NCI-H510A treated with DMSO at 0.1 percent for 48 hours (cell line): ENCODE data around the gene EEF1A1.

Experiments
- DNase-seq: peaks from one replicate; lab custom pipeline; 2025; lab: John Stamatoyannopoulos, UW

The EEF1A1 gene

DNA sequence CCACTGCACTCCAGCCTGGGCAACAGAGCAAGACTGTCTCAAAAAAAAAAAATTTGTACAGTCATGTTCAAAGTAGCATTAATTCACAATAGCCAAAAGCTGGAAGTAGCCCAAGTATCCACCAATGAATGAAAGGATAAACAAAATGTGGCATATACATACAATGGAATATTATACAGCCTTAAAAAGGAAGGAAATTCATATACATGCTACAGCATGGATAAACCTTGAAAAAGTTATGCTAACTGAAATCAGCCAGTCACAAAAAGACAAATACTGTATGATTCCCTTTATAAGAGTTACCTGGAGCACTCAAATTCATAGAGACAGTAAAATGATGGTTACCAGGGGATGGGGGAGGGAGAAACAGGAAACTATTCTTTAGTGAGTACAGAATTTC lies 15.7 kb downstream of the EEF1A1 start:
- no peak for DNase-seq

DNA sequence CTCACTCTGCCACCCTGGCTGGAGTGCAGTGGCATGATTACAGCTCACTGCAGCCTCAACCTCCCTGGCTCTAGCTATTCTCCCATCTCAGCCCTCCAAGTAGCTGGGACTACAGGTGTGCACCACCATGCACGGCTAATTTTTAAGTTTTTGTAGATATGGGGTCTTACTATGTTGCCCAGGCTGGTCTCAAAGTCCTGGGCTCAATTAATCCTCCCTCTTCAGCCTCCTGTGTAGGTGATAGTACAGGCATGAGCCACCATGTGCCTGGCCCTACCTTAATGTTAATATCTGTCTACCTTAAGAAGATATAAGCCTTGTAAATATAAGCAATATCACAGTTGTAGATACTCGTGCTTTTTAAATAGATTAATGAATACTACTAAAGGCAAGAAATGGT lies 16.7 kb downstream of the EEF1A1 start:
- no peak for DNase-seq

DNA sequence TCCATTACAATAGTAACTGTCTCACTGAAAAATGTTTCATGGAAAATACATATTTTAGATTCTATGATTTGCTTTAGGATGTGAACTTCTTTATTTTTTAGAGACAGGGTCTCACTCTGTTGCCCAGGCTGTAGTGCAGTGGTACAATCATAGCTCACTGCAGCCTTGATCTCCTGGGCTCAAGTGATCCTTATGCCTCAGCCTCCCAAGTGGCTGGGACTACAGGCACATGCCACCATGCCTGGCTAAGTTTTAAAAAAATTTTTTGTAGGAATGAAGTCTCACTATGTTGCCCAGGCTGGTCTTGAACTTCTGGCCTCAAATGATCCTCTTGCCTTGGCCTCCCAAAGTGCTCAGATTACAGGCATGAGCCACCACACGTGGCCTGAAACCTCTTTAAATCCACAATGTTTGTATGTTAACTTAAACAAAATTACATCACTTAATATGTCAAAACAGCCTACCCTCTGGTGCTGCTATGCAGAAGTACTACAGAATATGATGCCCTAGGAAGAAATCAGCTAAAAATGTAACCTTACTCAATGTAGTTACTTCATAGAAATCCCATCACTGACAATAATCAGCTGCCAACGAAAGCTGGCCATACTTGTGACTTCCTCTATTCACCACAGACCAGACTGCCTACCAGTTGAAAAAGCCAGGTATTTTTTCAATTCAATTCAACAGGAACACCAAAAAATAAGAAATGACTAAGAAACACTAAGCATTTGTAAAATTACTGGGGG lies 17.6 kb downstream of the EEF1A1 start:
- DNase-seq: no peak

DNA sequence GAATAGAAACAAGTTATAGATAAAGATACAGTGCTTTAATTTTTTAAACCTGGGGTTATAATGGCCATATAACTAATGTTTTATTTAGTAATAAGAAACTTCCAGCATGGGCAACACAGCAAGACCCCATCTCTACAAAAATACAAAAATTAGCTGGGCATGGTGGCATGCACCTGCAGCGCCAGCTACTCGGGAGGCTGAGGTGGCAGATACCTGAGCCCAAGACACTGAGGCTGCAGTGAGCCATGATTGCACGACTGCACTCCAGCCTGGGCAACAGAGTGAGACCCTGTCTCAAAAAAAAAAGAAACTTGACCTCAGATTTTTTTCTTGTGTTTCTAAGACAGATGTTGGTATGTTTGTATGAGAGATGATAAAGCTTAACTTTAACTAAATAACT lies 22.9 kb downstream of the EEF1A1 start:
- no peak for DNase-seq

DNA sequence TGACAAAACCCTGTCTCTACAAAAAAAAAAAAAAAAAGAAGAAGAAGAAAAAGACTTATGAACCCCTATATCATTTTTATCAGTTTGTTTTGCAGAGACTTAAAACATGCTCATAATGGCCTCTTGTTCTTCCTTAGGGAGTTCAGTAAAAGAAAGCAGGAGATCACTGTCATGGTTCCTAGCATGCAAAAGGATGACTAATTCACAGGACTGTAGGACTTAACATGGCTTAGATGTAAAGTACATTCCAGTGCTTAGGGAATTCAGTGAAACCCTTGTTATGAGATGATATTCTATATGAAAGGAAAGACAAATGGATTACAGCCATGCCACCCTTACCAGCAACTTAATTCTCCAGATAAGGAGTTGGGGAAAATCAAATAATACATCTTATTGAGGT lies 29.5 kb downstream of the EEF1A1 start:
- no peak for DNase-seq

DNA sequence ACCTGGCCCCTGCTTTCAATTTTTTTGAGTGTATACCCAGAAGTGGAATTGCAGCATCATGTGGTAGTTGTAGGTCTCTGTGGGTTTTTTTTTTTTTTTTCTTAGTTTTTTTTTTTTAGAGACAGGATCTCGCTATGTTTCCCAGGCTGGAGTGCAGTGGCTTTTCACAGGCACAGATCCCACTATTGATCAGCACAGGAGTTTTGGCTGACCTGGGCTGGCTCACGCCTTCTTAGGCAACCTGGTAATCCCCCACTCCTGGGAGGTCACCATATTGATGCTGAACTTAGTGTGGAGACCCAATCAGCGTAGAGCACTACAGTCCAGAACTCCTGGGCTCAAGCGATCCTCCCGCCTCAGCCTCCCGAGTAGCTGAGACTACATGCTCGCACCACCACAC lies 33.4 kb downstream of the EEF1A1 start:
- DNase-seq: no peak

DNA sequence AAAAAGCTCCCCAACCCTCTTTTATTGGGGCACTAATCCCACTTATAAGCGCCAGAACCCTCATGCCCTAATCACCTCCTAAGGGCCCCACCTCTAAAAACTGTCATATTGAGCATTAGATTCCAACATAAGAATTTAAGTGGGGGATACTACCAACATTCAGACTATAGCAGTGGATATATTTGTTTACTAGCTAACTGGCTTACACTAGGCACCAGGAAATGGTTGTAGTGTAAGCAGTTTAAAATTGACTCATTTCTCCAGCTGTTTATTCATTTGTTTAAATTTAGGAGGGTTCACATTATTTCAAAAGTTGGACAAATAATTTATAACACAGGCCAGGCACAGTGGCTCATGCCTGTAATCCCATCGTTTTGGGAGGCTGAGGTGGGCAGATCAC lies 36.4 kb downstream of the EEF1A1 start:
- DNase-seq: no peak

DNA sequence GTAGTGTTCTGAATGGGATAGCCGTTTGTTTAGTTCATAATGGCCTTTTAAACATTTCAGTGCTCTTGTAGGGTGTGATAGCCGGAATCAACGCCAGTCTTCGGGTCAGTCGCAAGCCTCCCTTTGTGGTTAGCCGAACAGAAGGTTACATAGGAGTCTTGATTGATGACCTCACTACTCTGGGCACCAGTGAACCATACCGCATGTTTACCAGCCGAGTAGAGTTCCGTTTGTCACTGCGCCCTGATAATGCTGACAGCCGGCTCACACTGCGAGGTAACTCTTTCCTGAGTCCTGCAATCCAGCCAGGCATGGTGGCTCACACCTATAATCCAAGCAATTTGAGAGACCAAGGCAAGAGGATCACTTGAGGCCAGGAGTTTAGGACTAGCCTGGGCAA lies 38.9 kb downstream of the EEF1A1 start:
- no peak for DNase-seq

DNA sequence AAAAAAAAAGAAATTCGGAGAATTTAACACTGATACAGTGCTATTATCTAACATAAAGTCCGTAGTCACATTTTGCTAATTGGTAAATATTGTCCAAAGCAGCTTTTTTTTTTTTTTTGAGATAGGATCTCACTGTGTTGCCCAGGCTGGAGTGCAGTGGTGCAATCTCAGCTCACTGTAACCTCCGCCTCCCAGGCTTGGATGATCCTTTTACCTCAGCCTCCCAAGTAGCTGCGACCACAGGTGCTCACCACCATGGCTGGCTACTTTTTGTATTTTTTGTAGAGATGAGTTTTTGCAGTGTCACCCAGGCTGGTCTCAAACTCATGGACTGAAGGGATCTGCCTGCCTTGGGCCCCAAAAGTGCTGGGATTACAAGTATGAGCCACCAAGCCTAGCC lies 43.4 kb downstream of the EEF1A1 start:
- DNase-seq: no peak

DNA sequence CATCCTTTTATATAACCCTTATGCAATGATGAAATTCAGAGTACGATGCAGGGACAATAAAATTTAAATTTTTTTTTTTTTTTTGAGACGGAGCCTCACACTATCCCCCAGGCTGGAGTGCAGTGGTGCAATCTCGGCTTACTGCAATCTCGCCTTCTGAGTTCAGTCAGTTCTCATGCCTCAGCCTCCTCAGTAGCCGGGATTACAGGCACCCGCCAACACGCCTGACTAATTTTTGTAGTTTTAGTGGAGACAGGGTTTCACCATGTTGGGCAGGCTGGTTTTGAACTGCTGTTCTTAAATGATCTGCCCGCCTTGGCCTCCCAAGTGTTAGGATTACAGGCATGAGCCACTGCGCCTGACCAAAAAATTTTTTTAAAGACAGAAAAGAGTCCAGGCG lies 44.1 kb downstream of the EEF1A1 start:
- DNase-seq: no peak

DNA sequence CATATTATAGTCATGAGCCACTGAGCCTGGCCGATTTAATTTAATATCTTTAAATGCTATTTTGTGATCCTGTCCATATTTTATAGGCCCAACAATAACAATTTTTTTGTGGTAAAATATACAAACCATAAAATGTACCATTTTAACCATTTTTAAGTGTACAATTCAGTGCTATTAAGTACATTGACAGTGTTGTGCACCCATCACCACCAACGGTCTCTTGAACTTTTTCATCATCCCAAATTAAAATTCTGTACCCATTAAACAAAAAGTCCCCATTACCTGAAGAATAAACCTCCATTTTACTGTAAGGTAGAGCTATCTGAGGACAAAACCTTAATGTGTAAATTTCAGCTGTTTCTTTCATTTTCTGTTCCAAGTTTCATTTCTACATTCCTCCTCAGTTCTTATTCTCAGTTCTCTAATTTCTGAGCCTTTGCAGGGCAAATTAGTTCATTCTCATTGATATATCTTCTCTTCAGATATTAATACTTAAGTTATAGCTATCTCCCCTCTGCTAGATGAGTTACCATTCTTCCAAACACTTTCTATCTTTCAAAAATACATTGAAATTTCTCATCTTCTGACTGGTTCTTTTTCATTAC lies 49.0 kb downstream of the EEF1A1 start:
- no peak for DNase-seq
